Measurements from ENCODE around the gene USP40. TPM values are rescaled to one million over a fixed set of nuclear protein-coding genes. Genes with fewer than 3 reads are reported as not detected.

USP40 gene
- total RNA-seq, 1 experiment from 2014 or later: 34.9 TPM

GRCh38 chr2:233598952-233599351, 32.4 kb upstream of the USP40 start:
- Histone ChIP-seq H2AFZ (ENCODE audit: low read depth, low read length, poor library complexity, severe bottlenecking) (no peak overlapping the region), H3K27ac (ENCODE audit: low read depth, low read length) (no peak overlapping the region), H3K79me2 (ENCODE audit: insufficient read depth, low read length) (no peaks in the 10 kb centered on the region), H3K36me3 (ENCODE audit: control insufficient read depth in 1 of 2, insufficient read depth in 2 of 2, low read length in 2 of 2) (no peaks in the 10 kb centered on the region), H3K4me2 (ENCODE audit: low read length) (no peak overlapping the region), H4K20me1 (ENCODE audit: insufficient read depth) (no peaks in the 10 kb centered on the region), H3K9ac (ENCODE audit: low read length) (no peak overlapping the region), H3K4me3 (replicated peaks in 1 of 2; ENCODE audit: low read depth in 1 of 2, low read length in 2 of 2) (no peak overlapping the region), H3K9me3 (ENCODE audit: control insufficient read depth in 1 of 2, insufficient read depth in 1 of 2, low read depth in 1 of 2, low read length in 2 of 2) (no peaks in the 10 kb centered on the region), H3K4me1 (ENCODE audit: control insufficient read depth in 1 of 2, insufficient read depth in 2 of 2, low read length in 2 of 2) (no peaks in the 10 kb centered on the region), H3K27me3 (ENCODE audit: insufficient read depth, low read length) (no peaks in the 10 kb centered on the region), H3K9me2 (ENCODE audit: insufficient read depth) (0 out of 2 replicates have a peak, but pooled peaks cover 2% of the 10 kb centered on the region)
- DNase-seq (ENCODE audit: low read depth, low spot score): no peak
- POLR2A ChIA-PET: no interaction called here
- no peak for ATAC-seq
- CTCF ChIA-PET: no interaction called here
- intact Hi-C loops (cut with micrococcal nuclease): no loop called here
- RAD21 ChIA-PET (ENCODE audit: low non-redundant PET in 1 of 2, low total read pairs in 2 of 2, uncharacterized antibody in 2 of 2, unreplicated experiment in 2 of 2): no interaction called here
- no TSS peak for BruUV-seq (replicated peaks)
- TF ChIP-seq SIN3A (IDR thresholded peaks at IDR 0.05; ENCODE audit: low read depth): no peak
- TF ChIP-seq ELF1 (IDR thresholded peaks at IDR 0.05; ENCODE audit: borderline replicate concordance, low read depth): no peak
- no peak for TF ChIP-seq SRF (IDR thresholded peaks at IDR 0.05; ENCODE audit: low read depth)
- TF ChIP-seq CBX3 (IDR thresholded peaks at IDR 0.05; ENCODE audit: low read depth): no peak
- TF ChIP-seq EGR1 (IDR thresholded peaks at IDR 0.05; ENCODE audit: low read depth): no peak
- no peak for TF ChIP-seq EZH2 (IDR thresholded peaks at IDR 0.05)
- TF ChIP-seq ZFX (IDR thresholded peaks at IDR 0.05): no peak
- TF ChIP-seq CTCF (IDR thresholded peaks at IDR 0.05 in 2 of 3, conservative IDR thresholded peaks at IDR 0.05 in 1 of 3; ENCODE audit: borderline replicate concordance in 1 of 3, insufficient read depth in 1 of 3, low read depth in 2 of 3, low read length in 2 of 3): no peak
- TF ChIP-seq ATF3 (IDR thresholded peaks at IDR 0.05): no peak
- TF ChIP-seq POLR2A (IDR thresholded peaks at IDR 0.05; ENCODE audit: borderline replicate concordance, extremely low read depth, insufficient read depth, insufficient read length): no peak
- no peak for TF ChIP-seq RAD21 (IDR thresholded peaks at IDR 0.05; ENCODE audit: low read depth)
- TF ChIP-seq SP1 (IDR thresholded peaks at IDR 0.05; ENCODE audit: low read depth): no peak
- no peak for TF ChIP-seq ZBTB33 (IDR thresholded peaks at IDR 0.05; ENCODE audit: extremely low read depth, insufficient replicate concordance, low read length)
- no peak for TF ChIP-seq FOSL1 (IDR thresholded peaks at IDR 0.05; ENCODE audit: low read depth)
- no peak for TF ChIP-seq TCF7L2 (IDR thresholded peaks at IDR 0.05; ENCODE audit: borderline replicate concordance, extremely low read depth, insufficient read depth, insufficient read length)

All from HCT116 (cell line).